ENCODE measurements around the gene PTPRT. TPM values are rescaled to one million over a fixed set of nuclear protein-coding genes. Genes with fewer than 3 reads are reported as not detected.
A peak's percentile ranks its signal among the peaks of the same experiment; 100 is the strongest.

The PTPRT gene
- total RNA-seq, 2 donors from 2014 or later, result 0.20 to 0.52 TPM

- intact Hi-C loops (cut with DNase I, micrococcal nuclease), result no loop called here
- ATAC-seq, result peak; percentile 96
- DNase-seq, result peak in 1 of 2 donors; percentile 6
Observed at GRCh38 chr20:42572320-42573016, 617.2 kb downstream of the PTPRT start.

DNA sequence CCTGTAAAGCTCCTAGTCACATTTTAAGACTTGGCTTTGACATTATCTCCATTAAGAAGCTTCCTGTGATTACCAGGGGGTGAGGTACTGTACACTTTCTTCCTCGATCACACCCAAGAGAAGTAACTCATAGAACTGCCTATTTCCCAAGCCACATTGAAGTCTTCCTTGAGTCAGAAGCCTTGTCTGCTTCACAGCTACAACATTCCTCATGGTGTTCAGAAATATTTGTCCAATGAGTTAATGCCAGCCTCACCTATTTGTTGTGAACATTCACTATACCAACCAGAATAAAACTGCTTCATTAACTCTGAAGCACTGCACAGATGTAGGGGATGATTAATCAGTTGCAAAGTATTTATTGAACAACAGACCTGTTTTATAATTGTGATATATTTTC, 622.3 kb downstream of the PTPRT start:
- no peak for DNase-seq
- ATAC-seq, result no peak
- intact Hi-C loops (cut with DNase I, micrococcal nuclease), result no loop called here

- no peak for ATAC-seq
- intact Hi-C loops (cut with DNase I, micrococcal nuclease), result no loop called here
- no peak for DNase-seq
Observed at GRCh38 chr20:42565235-42565995, 624.3 kb downstream of the PTPRT start.

GRCh38 chr20:42559665-42560064, 630.0 kb downstream of the PTPRT start:
- intact Hi-C loops (cut with DNase I, micrococcal nuclease), result no loop called here
- no peak for DNase-seq
- no peak for ATAC-seq

- ATAC-seq (no peak), DNase-seq (no peak)
- intact Hi-C loops (cut with DNase I, micrococcal nuclease), result no loop called here
Observed at GRCh38 chr20:42556575-42556974, 633.1 kb downstream of the PTPRT start.

DNA sequence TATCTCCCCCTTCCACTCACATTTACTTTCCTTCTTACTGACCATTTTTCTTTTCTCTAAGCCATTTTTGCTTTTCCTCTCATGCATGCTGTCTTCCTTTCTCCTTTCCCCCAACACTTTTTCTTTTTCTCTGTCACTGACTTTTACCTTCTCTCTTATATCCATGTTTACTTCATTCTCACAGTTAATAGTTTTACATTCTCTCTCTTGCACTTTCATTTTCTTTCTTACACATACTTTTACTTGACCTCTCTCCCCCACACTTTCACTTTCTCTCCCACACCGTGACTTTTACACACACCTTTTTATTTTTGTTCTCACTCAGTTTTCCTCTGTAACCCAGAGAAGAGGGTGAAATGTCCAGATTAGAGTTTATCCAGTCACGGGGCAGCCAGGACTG, 636.3 kb downstream of the PTPRT start:
- intact Hi-C loops (cut with DNase I, micrococcal nuclease), result no loop called here
- ATAC-seq (no peak), DNase-seq (no peak)

DNA sequence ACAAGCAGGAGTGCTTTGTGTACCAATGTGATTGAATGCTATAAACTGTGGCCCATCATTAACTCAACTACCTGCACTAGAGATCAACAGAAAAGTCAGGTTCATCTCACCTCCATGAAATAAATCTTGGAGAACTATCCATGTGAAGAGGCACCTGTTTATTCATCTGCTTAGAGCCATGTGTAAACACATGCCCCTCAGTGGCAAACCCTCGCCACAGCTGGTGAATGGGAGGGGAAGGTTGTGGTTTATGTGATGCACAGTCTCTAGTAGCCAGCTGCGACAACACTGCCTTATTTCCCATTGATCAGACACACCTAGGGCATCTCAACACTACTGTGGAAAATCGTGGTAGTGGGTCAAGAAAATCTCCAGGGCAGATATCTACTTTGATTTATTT, 640.2 kb downstream of the PTPRT start:
- ATAC-seq (no peak), DNase-seq (no peak)
- intact Hi-C loops (cut with DNase I, micrococcal nuclease), result no loop called here

- ATAC-seq (no peak), DNase-seq (no peak)
- intact Hi-C loops (cut with DNase I, micrococcal nuclease), result no loop called here
Observed at GRCh38 chr20:42544926-42545325, 644.8 kb downstream of the PTPRT start.

- intact Hi-C loops (cut with DNase I, micrococcal nuclease), result no loop called here
- ATAC-seq, result no peak
- no peak for DNase-seq
Observed at GRCh38 chr20:42532831-42533230, 656.9 kb downstream of the PTPRT start.

- no peak for DNase-seq
- no peak for ATAC-seq
- intact Hi-C loops (cut with DNase I, micrococcal nuclease), result no loop called here
Observed at GRCh38 chr20:42531508-42531961, 658.2 kb downstream of the PTPRT start.

- intact Hi-C loops (cut with DNase I, micrococcal nuclease), result no loop called here
- ATAC-seq (no peak), DNase-seq (no peak)
Observed at GRCh38 chr20:42530855-42531448, 658.8 kb downstream of the PTPRT start.

DNA sequence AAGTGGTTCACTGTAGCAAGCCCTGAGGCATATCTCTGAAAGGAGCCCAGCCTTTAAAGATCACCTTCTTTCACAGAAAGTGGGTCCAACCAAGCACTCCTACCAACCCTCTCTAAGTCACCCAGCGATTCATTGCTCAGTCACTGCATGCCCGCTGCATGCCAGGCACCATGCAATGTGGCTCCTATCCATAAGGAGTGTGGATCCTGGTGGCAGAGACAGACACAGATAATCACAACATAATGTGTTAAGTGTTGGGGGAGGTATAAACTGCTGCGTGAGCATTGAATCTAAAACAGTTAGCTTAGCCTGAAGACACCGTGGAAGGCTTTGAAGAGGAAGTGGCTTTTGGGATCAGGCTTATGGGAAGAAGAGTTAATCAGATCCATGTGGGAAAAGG, 659.5 kb downstream of the PTPRT start:
- intact Hi-C loops (cut with DNase I, micrococcal nuclease), result no loop called here

DNA sequence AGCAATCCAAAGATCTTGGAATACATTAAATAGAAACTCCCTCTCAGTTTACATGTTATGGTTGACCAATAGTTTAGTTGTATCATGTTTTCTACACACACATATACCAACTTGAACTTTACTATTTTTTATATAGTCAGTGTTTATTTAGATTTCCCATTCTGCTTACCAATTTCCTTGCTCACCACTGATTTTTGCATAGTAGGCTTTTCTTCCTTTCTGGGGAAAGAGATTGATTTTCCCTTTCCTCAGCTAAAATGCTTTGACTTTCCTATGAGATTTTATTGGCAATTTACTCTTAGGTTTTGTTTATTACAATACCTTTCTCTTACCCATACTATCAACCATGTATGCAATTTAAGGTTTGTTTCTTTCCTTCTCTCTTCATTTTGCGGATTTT, 665.6 kb downstream of the PTPRT start:
- intact Hi-C loops (cut with DNase I, micrococcal nuclease), result no loop called here
- DNase-seq (no peak), ATAC-seq (no peak)

More for the DNA sequence above, 659.5 kb downstream of the PTPRT start:
- DNase-seq, result no peak
- ATAC-seq, result no peak

GRCh38 chr20:42516692-42517091, 673.0 kb downstream of the PTPRT start:
- no peak for ATAC-seq
- intact Hi-C loops (cut with DNase I, micrococcal nuclease), result no loop called here

GRCh38 chr20:42510686-42511085, 679.0 kb downstream of the PTPRT start:
- intact Hi-C loops (cut with DNase I, micrococcal nuclease), result no loop called here
- ATAC-seq, result no peak
- no peak for DNase-seq

More at GRCh38 chr20:42516692-42517091, 673.0 kb downstream of the PTPRT start:
- no peak for DNase-seq

DNA sequence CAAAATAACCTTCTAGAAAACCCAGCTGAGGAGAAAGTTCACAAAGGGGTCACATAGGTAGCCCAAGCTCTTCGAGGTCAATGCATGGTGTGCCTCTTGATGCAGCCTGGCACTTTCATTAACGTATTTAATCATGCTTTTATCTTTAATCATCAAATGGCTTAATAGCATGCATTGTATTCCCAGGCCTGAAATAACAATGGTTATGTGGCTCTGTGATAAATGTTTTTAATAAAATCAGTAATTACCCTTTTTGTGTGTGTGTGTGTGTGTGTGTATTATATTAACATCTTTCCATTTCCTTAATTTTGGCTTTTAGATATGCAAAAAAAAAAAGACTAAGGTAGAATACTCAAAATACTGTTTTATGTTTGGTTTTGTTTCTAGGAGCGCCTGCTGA, 681.8 kb downstream of the PTPRT start:
- DNase-seq (no peak), ATAC-seq (no peak)
- intact Hi-C loops (cut with DNase I, micrococcal nuclease), result no loop called here

GRCh38 chr20:42506397-42506796, 683.3 kb downstream of the PTPRT start:
- DNase-seq, result no peak
- intact Hi-C loops (cut with DNase I, micrococcal nuclease), result no loop called here
- no peak for ATAC-seq

GRCh38 chr20:42502591-42502990, 687.1 kb downstream of the PTPRT start:
- intact Hi-C loops (cut with DNase I, micrococcal nuclease), result no loop called here
- no peak for ATAC-seq
- DNase-seq, result no peak

GRCh38 chr20:42496595-42496994, 693.1 kb downstream of the PTPRT start:
- DNase-seq (no peak), ATAC-seq (no peak)
- intact Hi-C loops (cut with DNase I, micrococcal nuclease), result no loop called here

- ATAC-seq (no peak), DNase-seq (no peak)
- intact Hi-C loops (cut with DNase I, micrococcal nuclease), result no loop called here
Observed at GRCh38 chr20:42494290-42494689, 695.4 kb downstream of the PTPRT start.
